Measurements from ENCODE around the gene TBC1D25. TPM values are rescaled to one million over a fixed set of nuclear protein-coding genes. Genes with fewer than 3 reads are reported as not detected.

Gene TBC1D25
- total RNA-seq, 1 donor from 2014 or later = 4.9 TPM

GRCh38 chrX:48598614-48599013 lies 59.1 kb downstream of the TBC1D25 start:
- DNase-seq (ENCODE audit: low spot score in 2 of 2) (no peak), FAIRE-seq (no peak)

- no peak for FAIRE-seq
- no peak for DNase-seq (ENCODE audit: low spot score in 2 of 2)
These were observed 59.8 kb downstream of the TBC1D25 start for GRCh38 chrX:48599341-48599740.

GRCh38 chrX:48600226-48600625 lies 60.7 kb downstream of the TBC1D25 start:
- FAIRE-seq = no peak
- DNase-seq (ENCODE audit: low spot score in 2 of 2) = no peak

GRCh38 chrX:48601741-48602394 lies 62.4 kb downstream of the TBC1D25 start:
- DNase-seq (ENCODE audit: low spot score in 2 of 2) (no peak), FAIRE-seq (no peak)

- DNase-seq (ENCODE audit: low spot score in 2 of 2) = no peak
- FAIRE-seq = no peak
These were observed 65.2 kb downstream of the TBC1D25 start for GRCh38 chrX:48604701-48605100.

GRCh38 chrX:48606091-48606490 lies 66.6 kb downstream of the TBC1D25 start:
- FAIRE-seq = no peak
- DNase-seq (ENCODE audit: low spot score in 2 of 2) = no peak

GRCh38 chrX:48611703-48612102 lies 72.2 kb downstream of the TBC1D25 start:
- no peak for FAIRE-seq
- DNase-seq (ENCODE audit: low spot score in 2 of 2) = no peak

Small RNA genes within 50 kb of the gene (small RNA-seq; reads per million reads assigned to genes)
- not detected for gene MRPL32P1

Other genes with a start within 250 kb of the TBC1D25 start
- gene SSX3, start 183.0 kb upstream of the TBC1D25 start, total RNA-seq = not detected
- gene SSX4, start 156.2 kb upstream of the TBC1D25 start, total RNA-seq = not detected
- gene SSX4B, start 127.8 kb upstream of the TBC1D25 start, total RNA-seq = not detected
- gene SLC38A5, start 69.5 kb upstream of the TBC1D25 start, total RNA-seq = 25.3 TPM
- gene FTSJ1, start 63.5 kb upstream of the TBC1D25 start, total RNA-seq = 36.3 TPM
- 7.3 TPM for gene PORCN, start 30.7 kb upstream of the TBC1D25 start, total RNA-seq
- 53.4 TPM for gene EBP, start 17.9 kb upstream of the TBC1D25 start, total RNA-seq
- gene RBM3, start 34.8 kb downstream of the TBC1D25 start, total RNA-seq = 188 TPM
- 56.7 TPM for gene WDR13, start 57.8 kb downstream of the TBC1D25 start, total RNA-seq
- 2.0 TPM for gene WAS, start 144.1 kb downstream of the TBC1D25 start, total RNA-seq
- gene SUV39H1, start 157.0 kb downstream of the TBC1D25 start, total RNA-seq = 2.9 TPM
- not detected for gene GLOD5, start 222.0 kb downstream of the TBC1D25 start, total RNA-seq
- gene GATA1, start 246.9 kb downstream of the TBC1D25 start, total RNA-seq = under 0.01 TPM

Measured in frontal cortex (tissue), 4 donors.